ENCODE measurements around the gene NAB1. TPM values are rescaled to one million over a fixed set of nuclear protein-coding genes. Genes with fewer than 3 reads are reported as not detected.

The NAB1 gene
- total RNA-seq, 2 experiments from 2014 or later: 21.9 to 28.9 TPM

DNA sequence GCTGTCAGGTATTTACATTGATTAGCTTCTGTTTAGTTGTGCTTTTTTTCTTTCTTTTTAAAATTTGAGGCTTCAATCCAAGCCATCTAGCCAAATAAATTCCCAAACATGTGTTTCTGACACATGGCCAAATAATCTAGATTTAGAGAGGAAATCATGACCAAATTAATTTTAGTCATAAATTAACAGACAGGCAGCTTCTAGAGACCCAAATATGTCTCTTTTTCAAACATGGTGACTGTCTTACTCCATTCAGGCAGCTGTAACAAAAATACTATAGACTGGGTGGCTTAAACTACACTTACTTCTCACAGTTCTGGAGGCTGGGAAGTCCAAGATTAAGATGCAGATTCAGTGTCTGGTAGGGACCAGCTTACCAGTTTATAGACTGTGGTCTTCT, 23.2 kb upstream of the NAB1 start:
- no peak overlapping the region for H3K4me3 Mint-ChIP-seq
- DNase-seq: no peak
- H3K36me3 Mint-ChIP-seq (ENCODE audit: low read depth): no peaks in the 10 kb centered on the region
- ChIA-PET CTCF (interaction anchor here (0.7 to 2.0 kb wide), 3 partner anchors 10 to 54 kb away, joined by 3 to 7 read pairs (median 4); no protein-coding TSS in a partner anchor), POLR2A (no interaction called here)
- H3K9me3 Mint-ChIP-seq: peaks cover 3% of the 10 kb centered on the region
- H3K27ac Mint-ChIP-seq: no peak overlapping the region
- peaks cover 12% of the 10 kb centered on the region for H3K4me1 Mint-ChIP-seq
- H3K27me3 Mint-ChIP-seq: peaks cover 3% of the 10 kb centered on the region

DNA sequence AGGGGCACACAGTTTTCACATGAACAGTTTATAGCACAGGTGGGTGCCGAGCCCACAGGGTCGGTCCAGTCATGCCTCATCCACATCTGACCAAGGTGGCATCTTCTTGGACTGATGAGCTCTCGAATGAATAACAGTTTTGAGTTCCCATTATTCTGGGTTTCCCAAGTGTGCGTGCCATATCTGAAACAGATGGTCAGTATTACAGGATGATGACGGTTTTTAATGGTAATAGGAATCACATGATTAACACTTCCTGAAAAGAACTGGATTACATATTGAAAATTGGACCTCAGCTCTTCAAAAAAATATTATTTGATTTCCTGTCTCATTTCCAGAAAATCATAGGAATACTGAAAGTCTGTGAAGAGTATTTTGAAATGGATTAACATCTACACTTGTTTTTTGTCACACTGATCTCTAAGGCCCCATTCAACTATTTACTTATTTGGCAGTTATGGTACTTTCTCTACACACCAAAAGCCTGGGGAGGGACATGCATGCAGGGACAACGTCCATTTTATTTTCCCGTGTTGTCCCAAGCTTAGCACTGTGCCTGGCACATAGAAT, 22.2 kb upstream of the NAB1 start:
- peaks cover 3% of the 10 kb centered on the region for H3K27me3 Mint-ChIP-seq
- ChIA-PET CTCF (interaction anchor here (1.1 to 2.0 kb wide), 2 partner anchors 9 to 55 kb away, joined by 4 to 7 read pairs; no protein-coding TSS in a partner anchor), POLR2A (no interaction called here)

DNA sequence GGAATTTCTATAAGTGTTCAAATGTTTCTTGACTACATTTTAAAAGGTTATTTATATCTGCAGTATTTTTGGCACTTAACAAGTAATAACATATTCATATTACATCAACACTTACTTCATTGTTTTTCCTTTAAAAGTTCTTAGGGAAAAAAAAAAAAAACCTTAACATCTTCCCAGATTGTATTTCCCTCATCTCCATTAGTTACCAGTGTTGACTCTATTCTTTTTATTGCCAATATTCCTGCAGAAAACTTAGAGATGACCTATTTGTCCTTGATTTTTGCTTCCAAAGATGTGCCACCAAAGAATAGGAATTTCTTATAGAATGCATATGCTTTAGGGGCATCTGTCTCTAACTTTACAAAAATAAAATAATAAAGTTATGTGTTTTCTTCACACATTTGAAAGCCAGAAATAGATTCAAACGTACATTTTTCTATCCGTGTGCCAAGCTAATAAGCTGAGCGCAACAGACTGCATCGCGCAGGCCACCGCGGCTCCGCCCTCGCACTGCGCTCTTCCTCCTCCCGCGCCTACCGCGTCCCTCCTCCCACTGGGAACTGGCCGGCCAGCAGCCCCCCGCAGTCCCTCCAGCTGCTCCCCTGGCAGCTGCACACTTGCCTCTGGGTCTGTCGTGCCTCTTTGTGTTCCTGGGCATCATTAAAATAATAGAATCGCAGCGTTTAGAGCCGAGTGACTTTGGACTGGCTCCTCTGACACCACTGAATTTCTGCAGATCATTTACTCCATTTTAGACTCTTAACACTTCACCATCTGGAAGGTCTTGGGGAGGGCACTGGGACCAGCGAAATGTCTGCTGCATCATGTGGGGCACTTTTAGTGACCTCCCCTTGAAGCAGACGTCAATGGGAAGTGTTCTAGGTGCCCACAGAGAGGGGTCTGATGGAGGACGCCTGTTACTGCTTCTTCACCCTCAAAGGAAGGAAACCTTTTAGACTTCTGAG, 21.2 kb upstream of the NAB1 start:
- Mint-ChIP-seq H3K4me3 (peak overlapping the region; percentile 78), H3K27ac (no peak overlapping the region), H3K9me3 (peaks cover 3% of the 10 kb centered on the region), H3K36me3 (ENCODE audit: low read depth) (no peaks in the 10 kb centered on the region), H3K27me3 (peaks cover 3% of the 10 kb centered on the region), H3K4me1 (peaks cover 12% of the 10 kb centered on the region)
- ChIA-PET POLR2A (no interaction called here), CTCF (interaction anchor here (1.7 kb wide), 1 partner anchor 12 kb away, joined by 4 read pairs; no protein-coding TSS in a partner anchor)
- peak; percentile 11 for DNase-seq

More for the DNA sequence above, 22.2 kb upstream of the NAB1 start:
- no peak overlapping the region for H3K4me3 Mint-ChIP-seq
- no peaks in the 10 kb centered on the region for H3K36me3 Mint-ChIP-seq (ENCODE audit: low read depth)
- H3K4me1 Mint-ChIP-seq: peaks cover 12% of the 10 kb centered on the region
- no peak overlapping the region for H3K27ac Mint-ChIP-seq
- peaks cover 3% of the 10 kb centered on the region for H3K9me3 Mint-ChIP-seq
- no peak for DNase-seq

DNA sequence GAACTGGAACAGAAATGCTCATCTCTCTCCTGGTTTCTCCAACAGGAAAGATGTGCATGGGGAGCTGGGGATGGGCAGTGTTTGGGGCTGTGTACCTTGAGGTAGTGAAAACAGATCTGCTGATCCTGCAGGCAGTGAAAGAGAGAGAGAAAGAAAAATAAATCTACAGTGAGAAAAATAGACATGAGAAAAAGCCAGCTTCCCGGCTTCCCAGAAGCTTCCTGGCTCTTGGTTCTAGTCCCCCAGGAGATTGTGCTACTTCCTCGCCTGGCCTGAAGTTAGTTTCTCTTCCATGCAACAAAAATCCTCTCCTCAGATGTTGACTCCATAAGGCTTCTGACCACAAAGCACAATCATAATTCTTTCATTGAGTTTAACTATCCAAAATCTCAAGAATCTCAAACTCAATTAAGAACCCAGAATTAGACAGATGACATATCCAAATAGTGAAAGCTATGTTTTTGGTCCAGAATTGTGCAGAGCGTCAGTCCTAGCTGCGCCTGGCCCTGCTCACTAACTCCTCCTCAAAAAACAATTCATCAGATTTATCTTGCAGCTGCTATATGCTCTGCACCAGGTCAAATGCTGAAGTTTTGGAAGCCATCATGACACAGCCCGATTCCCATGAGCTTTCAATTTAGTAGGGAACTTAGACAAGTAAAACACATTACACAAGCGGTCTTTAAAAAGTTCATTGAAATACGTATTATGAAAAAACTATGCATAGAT, 20.1 kb upstream of the NAB1 start:
- CTCF ChIA-PET: interaction anchor here (1.6 to 1.7 kb wide), 2 partner anchors 11 to 13 kb away, joined by 3 to 4 read pairs; no protein-coding TSS in a partner anchor
- Mint-ChIP-seq H3K9me3 (peaks cover 3% of the 10 kb centered on the region), H3K4me1 (peaks cover 12% of the 10 kb centered on the region), H3K27me3 (peaks cover 3% of the 10 kb centered on the region), H3K36me3 (ENCODE audit: low read depth) (no peaks in the 10 kb centered on the region), H3K4me3 (no peak overlapping the region), H3K27ac (no peak overlapping the region)
- POLR2A ChIA-PET: no interaction called here
- DNase-seq: no peak

DNA sequence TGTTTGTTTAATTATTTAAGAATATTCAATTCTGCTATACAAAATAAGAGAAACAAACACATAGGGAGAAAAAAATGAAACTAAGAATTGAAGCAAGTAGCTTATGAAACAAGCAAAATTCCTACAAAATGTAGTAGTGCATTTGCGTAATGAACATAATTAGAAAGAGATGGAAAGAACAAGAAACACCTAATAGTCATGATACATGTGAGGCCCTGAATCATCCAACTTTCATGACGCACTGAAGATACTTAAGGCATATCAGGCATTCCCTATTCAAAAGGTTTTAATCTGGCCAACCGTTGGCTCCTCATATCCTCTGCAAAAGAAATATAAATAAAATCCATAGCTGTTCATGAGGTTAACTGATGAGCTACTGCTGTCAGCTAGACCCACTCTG, 14.5 kb upstream of the NAB1 start:
- H3K4me3 Mint-ChIP-seq: no peak overlapping the region
- POLR2A ChIA-PET: no interaction called here
- H3K27ac Mint-ChIP-seq: no peak overlapping the region
- CTCF ChIA-PET: interaction anchor here (1.2 to 2.4 kb wide), 6 partner anchors 9 to 105 kb away, joined by 3 to 7 read pairs (median 4); no protein-coding TSS in a partner anchor
- no peaks in the 10 kb centered on the region for H3K36me3 Mint-ChIP-seq (ENCODE audit: low read depth)
- no peaks in the 10 kb centered on the region for H3K27me3 Mint-ChIP-seq
- DNase-seq: no peak
- no peaks in the 10 kb centered on the region for H3K9me3 Mint-ChIP-seq
- H3K4me1 Mint-ChIP-seq: no peaks in the 10 kb centered on the region

DNA sequence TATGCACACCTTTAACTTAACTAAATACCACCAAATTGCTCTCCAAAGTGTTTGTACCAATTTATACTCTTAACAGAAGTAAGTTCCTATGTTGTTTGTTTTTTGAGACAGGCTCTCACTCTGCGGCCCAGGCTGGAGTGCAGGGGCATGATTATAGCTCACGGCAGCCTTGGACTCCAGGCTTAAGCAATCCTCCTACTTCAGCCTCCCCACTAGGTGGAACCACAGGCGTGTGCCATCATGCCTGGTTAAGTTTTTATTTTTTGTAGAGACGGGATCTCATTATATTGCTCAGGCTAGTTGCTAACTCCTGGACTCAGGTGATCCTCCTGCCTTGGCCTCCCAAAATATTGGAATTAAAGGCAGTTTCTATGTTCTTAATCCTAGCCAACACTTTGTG, 13.1 kb upstream of the NAB1 start:
- H3K27me3 Mint-ChIP-seq: no peaks in the 10 kb centered on the region
- ChIA-PET POLR2A (no interaction called here), CTCF (interaction anchor here (0.8 to 2.4 kb wide), 6 partner anchors 10 to 25 kb away, joined by 3 to 7 read pairs (median 4); no protein-coding TSS in a partner anchor)
- no peak overlapping the region for H3K27ac Mint-ChIP-seq
- H3K36me3 Mint-ChIP-seq (ENCODE audit: low read depth): no peaks in the 10 kb centered on the region
- no peak for DNase-seq
- no peaks in the 10 kb centered on the region for H3K9me3 Mint-ChIP-seq
- no peak overlapping the region for H3K4me3 Mint-ChIP-seq
- H3K4me1 Mint-ChIP-seq: no peaks in the 10 kb centered on the region

DNA sequence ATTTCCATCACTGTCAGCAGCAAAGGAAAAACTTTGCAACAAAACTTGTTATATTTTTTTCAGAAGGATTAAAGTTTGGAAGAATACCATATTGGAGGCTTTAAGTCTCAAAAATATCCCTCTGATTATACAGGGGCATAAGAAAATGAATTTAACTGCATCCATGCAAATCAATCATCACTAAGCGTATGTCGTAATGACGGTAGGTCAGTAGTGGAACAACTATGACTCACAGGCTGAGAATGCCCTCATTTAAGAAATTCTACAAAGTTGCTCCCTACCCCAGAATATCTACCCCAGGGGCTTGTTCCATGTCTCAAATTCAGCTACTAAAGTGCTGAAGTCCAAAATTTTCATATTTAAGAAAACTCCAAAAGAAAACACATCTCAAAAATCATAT, 12.5 kb upstream of the NAB1 start:
- Mint-ChIP-seq H3K9me3 (no peaks in the 10 kb centered on the region), H3K4me1 (no peaks in the 10 kb centered on the region), H3K36me3 (ENCODE audit: low read depth) (no peaks in the 10 kb centered on the region), H3K27ac (no peak overlapping the region), H3K27me3 (no peaks in the 10 kb centered on the region), H3K4me3 (no peak overlapping the region)
- CTCF ChIA-PET: interaction anchor here (0.9 to 2.4 kb wide), 2 partner anchors 11 to 14 kb away, joined by 3 to 7 read pairs; no protein-coding TSS in a partner anchor
- POLR2A ChIA-PET: no interaction called here
- no peak for DNase-seq

DNA sequence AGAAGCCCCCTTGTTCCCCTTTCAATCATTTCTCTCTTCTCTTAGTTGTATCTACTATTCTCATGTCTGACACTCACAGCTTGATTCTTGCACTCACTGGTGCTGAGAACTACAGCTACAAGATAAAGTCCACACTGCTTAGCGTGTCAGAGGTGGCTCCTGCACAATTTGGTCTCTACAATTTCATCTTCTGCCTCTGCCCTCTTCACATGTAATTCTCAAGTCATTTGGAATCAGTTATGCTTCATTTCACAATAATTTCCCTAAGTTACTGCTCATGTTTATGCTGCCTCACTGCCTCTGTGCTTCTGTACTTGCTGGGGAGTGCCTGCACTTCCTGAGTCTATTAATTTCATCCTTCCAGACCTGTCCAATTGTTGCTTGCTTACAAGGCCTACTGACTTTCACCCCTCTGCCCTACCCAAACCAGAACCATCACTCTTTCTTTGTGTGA, 11.6 kb upstream of the NAB1 start:
- no peak overlapping the region for H3K27ac Mint-ChIP-seq
- no peaks in the 10 kb centered on the region for H3K4me1 Mint-ChIP-seq
- H3K4me3 Mint-ChIP-seq: no peak overlapping the region
- no peaks in the 10 kb centered on the region for H3K36me3 Mint-ChIP-seq (ENCODE audit: low read depth)
- ChIA-PET POLR2A (no interaction called here), CTCF (interaction anchor here (1.3 kb wide), 1 partner anchor 19 kb away, joined by 3 read pairs; no protein-coding TSS in a partner anchor)
- H3K27me3 Mint-ChIP-seq: no peaks in the 10 kb centered on the region
- H3K9me3 Mint-ChIP-seq: no peaks in the 10 kb centered on the region
- no peak for DNase-seq

DNA sequence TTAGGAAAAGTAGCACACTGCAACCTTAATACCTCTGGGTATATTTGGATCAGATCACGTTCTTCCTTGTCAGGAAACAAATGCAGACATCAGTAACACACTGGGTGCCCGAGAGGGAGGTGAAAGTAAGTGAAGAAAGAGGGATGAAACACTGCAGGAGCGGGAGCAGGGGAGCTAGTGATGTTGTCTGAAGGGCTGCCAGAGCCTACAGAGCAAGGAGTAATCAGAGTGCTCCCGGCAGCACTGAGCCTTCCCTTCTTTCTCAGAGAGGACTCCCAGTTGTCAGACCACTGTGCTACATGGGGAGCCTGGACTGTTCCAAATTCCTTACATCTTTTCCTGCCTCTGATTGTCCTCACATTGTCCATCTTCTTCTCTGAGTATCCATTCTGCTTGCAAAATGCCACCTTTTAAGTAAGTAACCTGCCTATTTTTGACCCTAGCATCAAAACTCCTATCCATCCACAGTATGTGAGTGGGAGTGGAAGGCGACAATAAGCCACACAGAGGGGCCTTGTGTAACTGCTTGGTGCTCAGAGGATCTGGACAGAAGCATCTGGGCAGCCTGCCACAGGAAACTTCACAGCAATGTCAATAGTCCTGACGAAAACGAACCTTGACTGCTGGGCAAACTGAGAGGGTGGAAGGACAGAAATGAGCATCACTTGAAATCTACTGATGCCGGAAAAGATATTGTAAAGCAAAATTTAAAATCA, 10.8 kb upstream of the NAB1 start:
- no peak for DNase-seq
- Mint-ChIP-seq H3K9me3 (no peaks in the 10 kb centered on the region), H3K27me3 (no peaks in the 10 kb centered on the region), H3K4me3 (no peak overlapping the region), H3K36me3 (ENCODE audit: low read depth) (no peaks in the 10 kb centered on the region), H3K27ac (no peak overlapping the region), H3K4me1 (no peaks in the 10 kb centered on the region)
- CTCF ChIA-PET: interaction anchor here (0.9 to 1.3 kb wide), 2 partner anchors 18 to 42 kb away, joined by 3 read pairs; no protein-coding TSS in a partner anchor
- POLR2A ChIA-PET: no interaction called here

DNA sequence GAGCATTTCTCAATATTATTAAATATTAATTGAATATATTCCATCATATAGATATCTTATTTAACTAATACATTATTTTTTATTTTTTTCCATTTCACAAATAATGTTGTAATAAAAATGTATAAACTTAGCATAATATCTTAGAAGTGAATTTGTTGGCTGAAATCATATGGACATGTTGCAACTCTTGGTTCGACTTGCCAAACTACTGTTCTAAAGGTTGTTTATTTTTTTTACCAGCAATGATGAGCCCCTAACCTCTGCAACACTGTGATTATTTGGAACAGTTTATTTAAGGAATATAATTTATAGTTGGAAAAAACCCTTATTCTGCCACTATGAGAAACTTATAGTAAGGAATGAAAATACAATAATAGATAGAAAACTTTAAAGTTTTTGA, 8.8 kb upstream of the NAB1 start:
- H3K27me3 Mint-ChIP-seq: no peaks in the 10 kb centered on the region
- no peak for DNase-seq
- no peaks in the 10 kb centered on the region for H3K36me3 Mint-ChIP-seq (ENCODE audit: low read depth)
- POLR2A ChIA-PET: no interaction called here
- H3K27ac Mint-ChIP-seq: no peak overlapping the region
- H3K4me1 Mint-ChIP-seq: no peaks in the 10 kb centered on the region
- H3K9me3 Mint-ChIP-seq: no peaks in the 10 kb centered on the region
- no peak overlapping the region for H3K4me3 Mint-ChIP-seq
- CTCF ChIA-PET: no interaction called here

DNA sequence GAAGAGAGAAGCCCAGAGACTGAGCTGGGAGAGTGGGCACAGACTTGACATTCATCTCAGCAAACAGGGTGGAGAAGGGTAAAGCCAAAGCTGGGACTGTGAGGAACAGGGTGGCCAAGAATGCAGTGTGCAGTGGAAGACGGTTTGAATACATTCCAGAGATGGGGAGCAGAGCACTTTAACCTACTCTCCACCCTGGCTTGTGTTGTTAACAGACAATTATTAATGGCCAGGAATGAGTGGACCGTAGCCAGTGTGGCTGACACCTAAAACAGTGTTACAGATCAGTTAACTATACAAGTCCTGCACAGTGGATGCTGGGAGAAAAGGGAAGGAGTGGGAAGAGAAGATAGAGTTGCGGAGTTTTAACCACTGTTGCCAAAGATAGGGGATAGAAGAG, 7.4 kb upstream of the NAB1 start:
- POLR2A ChIA-PET: no interaction called here
- no peaks in the 10 kb centered on the region for H3K36me3 Mint-ChIP-seq (ENCODE audit: low read depth)
- H3K27me3 Mint-ChIP-seq: no peaks in the 10 kb centered on the region
- no peak overlapping the region for H3K4me3 Mint-ChIP-seq
- CTCF ChIA-PET: interaction anchor here (0.5 kb wide), 1 partner anchor 23 kb away, joined by 3 read pairs; no protein-coding TSS in a partner anchor
- DNase-seq: no peak
- peaks cover 3% of the 10 kb centered on the region for H3K4me1 Mint-ChIP-seq
- H3K27ac Mint-ChIP-seq: no peak overlapping the region
- H3K9me3 Mint-ChIP-seq: no peaks in the 10 kb centered on the region

Data from activated CD4-positive, alpha-beta T cell treated with anti-CD3 and anti-CD28 coated beads, Interleukin-2, amount 10 ng/mL, durations not matched to agents 7 days and 5 days (primary cell).